Hippocampal formation (tissue), 2 donors: Measurements from ENCODE around the gene JPT1.

Experiments used
- DNase-seq, 2 donors: peaks; one replicate each; lab custom pipeline; 2025; lab: John Stamatoyannopoulos, UW

Gene JPT1

GRCh38 chr17:75105126-75106080 lies 48.9 kb downstream of the JPT1 start:
- no peak for DNase-seq

- DNase-seq = no peak
Observed at GRCh38 chr17:75103601-75104554, 50.4 kb downstream of the JPT1 start.

- DNase-seq = no peak
Observed at GRCh38 chr17:75102385-75102821, 51.9 kb downstream of the JPT1 start.

GRCh38 chr17:75099881-75100595 lies 54.3 kb downstream of the JPT1 start:
- DNase-seq = no peak

- no peak for DNase-seq
Observed at GRCh38 chr17:75098861-75099260, 55.5 kb downstream of the JPT1 start.

- DNase-seq = no peak
Observed at GRCh38 chr17:75097865-75098264, 56.4 kb downstream of the JPT1 start.

- peak in 1 of 2 donors; percentile 23 for DNase-seq
Observed at GRCh38 chr17:75096082-75096625, 58.2 kb downstream of the JPT1 start.

GRCh38 chr17:75094871-75095399 lies 59.4 kb downstream of the JPT1 start:
- no peak for DNase-seq

- DNase-seq = no peak
Observed at GRCh38 chr17:75093548-75094158, 60.7 kb downstream of the JPT1 start.

GRCh38 chr17:75091855-75092327 lies 62.4 kb downstream of the JPT1 start:
- no peak for DNase-seq

- DNase-seq = no peak
Observed at GRCh38 chr17:75090871-75091854, 63.1 kb downstream of the JPT1 start.

GRCh38 chr17:75088465-75089417 lies 65.6 kb downstream of the JPT1 start:
- no peak for DNase-seq

- no peak for DNase-seq
Observed at GRCh38 chr17:75087558-75088453, 66.5 kb downstream of the JPT1 start, which contains the start of gene SLC16A5. SLC16A5 (plus strand) TSS chr17:75087954; CDS start chr17:75093637, 5,683 bp downstream.

GRCh38 chr17:75087182-75087557 lies 67.1 kb downstream of the JPT1 start:
- no peak for DNase-seq

GRCh38 chr17:75086496-75087181 lies 67.7 kb downstream of the JPT1 start:
- no peak for DNase-seq
